Measurements from ENCODE around the gene JAKMIP2.

GRCh38 chr5:147782110-147783028, at the start of gene JAKMIP2:
- no peak for TF ChIP-seq CTCF (conservative IDR thresholded peaks at IDR 0.05)
- no peak for TF ChIP-seq EZH2 (IDR thresholded peaks at IDR 0.05; ENCODE audit: low read depth)
